ENCODE data around the gene NME1.
"Not testable (repeated sequence)": the region's sequence is repeated elsewhere in the genome, so short reads cannot be mapped to it uniquely, and the experiment has no call there.

NME1 gene

DNA sequence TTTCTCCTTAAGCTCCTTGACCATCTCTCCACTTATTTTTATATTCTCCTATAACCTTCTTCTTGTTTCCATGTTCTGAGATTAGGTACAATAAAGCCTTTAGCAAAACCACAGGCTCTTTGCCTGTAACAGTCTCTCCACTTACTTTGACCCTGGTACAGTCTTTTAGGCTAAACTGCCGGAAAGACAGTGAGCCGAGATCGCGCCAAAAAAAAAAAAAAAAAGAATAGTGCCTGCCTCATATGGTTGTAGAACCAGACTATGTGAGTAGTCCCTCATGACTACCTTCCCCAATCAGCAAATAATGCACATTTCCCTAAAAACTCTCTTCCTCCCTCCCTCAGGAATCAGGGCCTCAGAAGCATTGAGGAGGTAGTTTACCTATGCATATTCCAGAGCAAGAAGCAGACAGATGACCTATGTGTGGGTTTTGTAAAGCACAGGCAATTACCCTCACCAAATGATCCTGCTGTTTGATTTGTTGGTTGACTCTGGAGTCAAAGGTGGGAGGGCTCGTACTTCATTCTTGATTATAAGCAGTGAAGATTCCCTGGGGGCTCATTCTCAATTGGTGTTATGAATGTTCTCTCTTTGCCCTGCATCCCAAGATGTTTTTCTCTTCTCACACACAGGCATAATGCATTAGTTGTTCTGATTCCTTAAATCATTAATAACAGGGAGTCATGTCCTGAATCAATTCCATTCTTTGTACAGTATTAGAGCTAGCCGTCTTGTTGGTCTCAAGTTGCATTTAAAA is 8.9 kb upstream of the NME1 start:
- in situ Hi-C loops (cut with HindIII; ENCODE audit: low sequenced_read_pairs) = no loop called here

DNA sequence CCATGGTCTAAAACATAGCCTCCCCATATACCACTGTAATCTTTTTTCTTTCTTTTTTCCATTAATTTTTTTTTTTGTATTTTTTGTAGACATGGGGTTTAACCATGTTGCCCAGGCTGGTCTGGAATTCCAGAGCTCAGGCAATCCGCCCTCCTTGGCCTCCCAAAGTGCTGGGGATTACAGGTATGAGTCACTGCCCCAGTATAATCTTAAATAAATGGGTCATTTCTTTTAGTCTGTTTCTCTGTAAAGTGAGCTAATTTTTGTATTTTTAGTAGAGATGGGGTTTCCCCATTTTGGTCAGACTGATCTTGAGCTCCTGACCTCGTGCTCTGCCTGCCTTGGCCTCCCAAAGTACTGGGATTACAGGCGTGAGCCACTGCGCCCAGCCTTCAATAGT is 5.7 kb upstream of the NME1 start:
- in situ Hi-C loops (cut with HindIII; ENCODE audit: low sequenced_read_pairs) = no loop called here

DNA sequence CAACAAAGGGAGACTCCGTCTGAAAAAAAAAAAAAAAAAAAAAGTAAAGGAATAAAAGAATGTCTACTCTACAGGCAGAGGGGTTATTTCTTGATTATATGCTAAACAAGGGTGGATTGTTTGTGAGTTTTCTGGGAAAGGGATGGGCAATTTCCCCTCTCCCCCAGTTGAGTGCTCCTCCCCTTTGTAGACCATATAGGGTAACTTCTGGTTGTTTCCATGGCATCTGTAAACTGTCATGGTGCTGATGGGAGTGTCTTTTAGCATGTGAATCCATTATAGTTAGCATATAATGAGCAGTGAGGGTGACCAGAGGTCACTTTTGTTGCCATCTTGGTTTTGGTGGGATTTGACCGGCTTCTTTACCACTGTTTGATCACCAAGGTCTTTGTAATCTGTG is 4.2 kb upstream of the NME1 start:
- in situ Hi-C loops (cut with HindIII; ENCODE audit: low sequenced_read_pairs) = no loop called here

DNA sequence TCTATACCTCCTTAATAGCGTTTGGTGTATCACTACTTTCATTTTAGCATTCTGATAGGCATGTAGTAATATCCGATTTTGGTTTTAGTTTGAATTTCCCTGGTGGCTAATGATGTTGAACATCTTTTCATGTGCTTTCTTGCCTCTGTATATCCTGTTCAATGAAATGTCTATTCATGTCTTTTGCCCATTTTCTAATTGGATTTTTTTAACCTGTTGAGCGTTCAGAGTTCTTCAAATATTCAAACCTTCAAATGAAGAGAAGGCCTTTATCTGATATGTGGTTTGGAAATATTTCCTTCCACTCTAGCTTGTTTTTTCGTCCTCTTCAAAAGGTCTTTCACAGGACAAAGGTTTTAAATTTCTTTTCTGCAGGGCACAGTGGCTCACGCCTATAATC is 2.4 kb upstream of the NME1 start:
- in situ Hi-C loops (cut with HindIII; ENCODE audit: low sequenced_read_pairs) = no loop called here

DNA sequence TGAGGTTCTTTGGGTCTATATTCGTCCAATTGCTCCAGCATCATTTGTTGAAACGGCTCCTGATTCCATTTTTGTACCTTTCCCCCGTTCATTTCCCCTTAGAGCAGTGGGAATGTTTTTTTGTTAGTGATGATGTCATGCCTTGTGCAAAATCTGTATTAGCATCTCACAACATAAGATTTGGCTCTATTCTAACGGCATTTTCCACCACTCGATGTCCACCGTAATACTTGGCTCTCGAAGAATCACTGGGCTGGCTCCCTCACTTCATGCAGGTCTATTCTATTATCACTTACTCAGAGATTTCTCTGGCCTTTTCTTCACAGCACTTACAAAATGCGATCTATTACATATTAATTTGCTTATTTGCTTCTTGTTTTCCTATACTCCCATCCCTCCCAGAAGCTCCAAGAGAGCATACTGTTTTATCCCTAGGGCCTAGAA is 571 bp upstream of the NME1 start:
- in situ Hi-C loops (cut with HindIII; ENCODE audit: low sequenced_read_pairs) = no loop called here

DNA sequence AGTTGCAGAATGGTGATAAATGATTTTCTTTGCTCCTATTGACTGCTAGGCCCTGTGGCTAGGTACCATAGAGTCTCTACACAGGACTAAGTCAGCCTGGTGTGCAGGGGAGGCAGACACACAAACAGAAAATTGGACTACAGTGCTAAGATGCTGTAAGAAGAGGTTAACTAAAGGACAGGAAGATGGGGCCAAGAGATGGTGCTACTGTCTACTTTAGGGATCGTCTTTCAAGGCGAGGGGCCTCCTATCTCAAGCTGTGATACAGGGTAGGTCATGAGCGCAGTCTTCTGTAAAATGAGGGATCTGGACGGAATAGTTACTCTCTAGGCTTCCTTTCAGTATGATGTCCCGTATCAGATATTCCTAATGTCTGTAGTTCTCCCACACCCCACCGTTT is 817 bp downstream of the NME1 start:
- in situ Hi-C loops (cut with HindIII; ENCODE audit: low sequenced_read_pairs) = no loop called here

DNA sequence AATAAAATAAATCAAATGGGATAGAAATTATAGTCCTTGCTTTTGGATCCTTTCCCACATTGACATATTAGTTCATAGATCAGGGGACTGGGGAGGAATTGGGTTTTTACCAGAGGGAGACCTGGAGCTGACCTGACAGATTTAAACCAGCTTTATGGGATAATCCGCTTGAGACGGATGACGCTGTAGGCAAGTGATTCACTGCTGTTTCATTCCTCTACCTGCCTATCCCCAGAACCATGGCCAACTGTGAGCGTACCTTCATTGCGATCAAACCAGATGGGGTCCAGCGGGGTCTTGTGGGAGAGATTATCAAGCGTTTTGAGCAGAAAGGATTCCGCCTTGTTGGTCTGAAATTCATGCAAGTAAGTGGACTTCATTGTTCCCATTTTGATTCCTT is 2.1 kb downstream of the NME1 start:
- in situ Hi-C loops (cut with HindIII; ENCODE audit: low sequenced_read_pairs) = no loop called here

DNA sequence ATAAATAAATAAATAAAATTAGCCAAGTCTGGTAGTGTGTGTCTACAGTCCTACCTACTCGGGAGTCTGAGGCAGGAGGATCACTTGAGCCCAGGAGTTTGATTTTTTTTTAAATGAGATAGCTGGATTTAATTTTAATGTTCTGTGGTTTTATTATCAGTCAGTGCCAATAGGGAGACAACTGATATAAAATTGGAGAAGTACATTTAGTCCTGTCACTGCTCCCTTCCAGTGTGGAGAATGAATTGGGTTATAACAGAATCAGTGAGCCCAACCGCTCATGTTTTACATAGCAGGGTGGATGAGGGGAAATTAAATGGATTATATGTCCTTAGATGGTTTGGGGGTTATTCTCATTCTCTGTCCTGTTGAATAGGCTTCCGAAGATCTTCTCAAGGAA is 6.2 kb downstream of the NME1 start:
- in situ Hi-C loops (cut with HindIII; ENCODE audit: low sequenced_read_pairs) = no loop called here

DNA sequence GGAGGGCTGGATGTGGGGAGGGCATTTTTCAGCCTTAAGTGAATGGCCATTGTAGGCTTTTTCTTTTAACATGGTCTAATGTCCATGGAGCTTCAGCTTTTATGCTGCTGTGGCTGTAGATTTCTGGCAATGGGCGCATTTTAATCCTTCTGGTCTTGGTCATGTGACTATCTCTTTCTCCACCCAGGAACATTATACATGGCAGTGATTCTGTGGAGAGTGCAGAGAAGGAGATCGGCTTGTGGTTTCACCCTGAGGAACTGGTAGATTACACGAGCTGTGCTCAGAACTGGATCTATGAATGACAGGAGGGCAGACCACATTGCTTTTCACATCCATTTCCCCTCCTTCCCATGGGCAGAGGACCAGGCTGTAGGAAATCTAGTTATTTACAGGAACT is 8.2 kb downstream of the NME1 start:
- in situ Hi-C loops (cut with HindIII; ENCODE audit: low sequenced_read_pairs) = no loop called here

DNA sequence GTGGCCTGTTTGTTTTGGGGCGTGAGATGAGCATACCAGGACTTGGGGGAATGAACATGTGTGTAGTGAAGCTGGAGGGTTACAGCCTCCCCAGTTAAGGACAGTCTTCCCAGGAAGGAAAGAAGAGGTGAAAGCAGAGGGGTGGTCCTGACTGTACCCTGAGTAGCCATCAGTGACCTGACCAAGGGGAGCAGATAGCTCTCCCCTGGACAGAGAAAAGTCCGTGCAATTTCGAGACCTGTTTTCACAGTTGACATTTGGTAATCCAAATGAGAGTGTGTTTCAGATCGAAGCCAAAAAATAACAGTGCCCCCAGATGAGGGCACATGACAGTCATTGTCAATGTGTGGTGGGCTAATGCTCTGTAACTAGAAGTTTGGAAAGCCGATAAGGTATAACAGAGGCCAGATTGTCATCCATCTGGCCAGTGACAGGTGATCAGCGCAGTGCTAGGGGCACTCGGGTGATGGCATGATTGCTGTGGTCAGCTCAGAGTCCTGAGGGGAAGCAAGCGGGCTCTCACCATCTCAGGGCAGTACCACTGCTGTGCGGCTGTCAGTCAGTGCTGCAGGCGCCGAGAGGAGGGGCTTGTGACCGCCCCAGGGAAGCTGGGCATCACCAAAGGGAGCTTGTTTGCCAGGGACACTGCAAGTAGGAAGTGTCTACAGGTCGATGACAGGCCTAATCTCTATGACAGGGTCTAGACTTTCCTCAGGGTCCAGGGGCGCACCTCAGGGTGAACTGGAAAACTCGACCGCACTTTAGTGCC is 11.7 kb downstream of the NME1 start:
- in situ Hi-C loops (cut with HindIII; ENCODE audit: low sequenced_read_pairs) = no loop called here

DNA sequence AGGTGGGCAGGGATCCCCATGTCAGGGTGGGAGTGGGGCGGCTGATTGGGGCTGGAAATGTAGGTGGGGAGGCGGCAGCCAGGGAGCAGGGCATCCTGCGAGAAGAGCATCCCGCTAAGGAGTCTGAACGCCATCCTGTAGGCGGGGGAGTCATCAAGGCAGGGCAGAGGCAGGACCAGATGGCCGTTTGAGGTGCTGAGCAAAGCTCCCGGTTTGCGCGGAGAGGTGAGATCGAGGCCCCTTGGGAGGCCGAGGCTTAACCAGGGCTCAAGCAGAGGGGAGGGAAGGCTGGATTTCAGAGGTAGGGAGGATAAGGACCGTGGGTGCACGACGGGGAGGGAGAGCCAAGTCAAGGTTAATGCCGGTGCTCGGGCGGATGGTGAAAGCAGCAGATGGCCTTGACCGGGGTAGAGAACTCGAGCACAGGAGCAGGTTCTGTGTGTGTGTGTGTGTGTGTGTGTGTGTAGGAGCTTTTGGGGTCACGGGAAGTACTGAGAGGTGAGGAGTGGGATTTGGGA is 12.4 kb downstream of the NME1 start:
- in situ Hi-C loops (cut with HindIII; ENCODE audit: low sequenced_read_pairs) = no loop called here

DNA sequence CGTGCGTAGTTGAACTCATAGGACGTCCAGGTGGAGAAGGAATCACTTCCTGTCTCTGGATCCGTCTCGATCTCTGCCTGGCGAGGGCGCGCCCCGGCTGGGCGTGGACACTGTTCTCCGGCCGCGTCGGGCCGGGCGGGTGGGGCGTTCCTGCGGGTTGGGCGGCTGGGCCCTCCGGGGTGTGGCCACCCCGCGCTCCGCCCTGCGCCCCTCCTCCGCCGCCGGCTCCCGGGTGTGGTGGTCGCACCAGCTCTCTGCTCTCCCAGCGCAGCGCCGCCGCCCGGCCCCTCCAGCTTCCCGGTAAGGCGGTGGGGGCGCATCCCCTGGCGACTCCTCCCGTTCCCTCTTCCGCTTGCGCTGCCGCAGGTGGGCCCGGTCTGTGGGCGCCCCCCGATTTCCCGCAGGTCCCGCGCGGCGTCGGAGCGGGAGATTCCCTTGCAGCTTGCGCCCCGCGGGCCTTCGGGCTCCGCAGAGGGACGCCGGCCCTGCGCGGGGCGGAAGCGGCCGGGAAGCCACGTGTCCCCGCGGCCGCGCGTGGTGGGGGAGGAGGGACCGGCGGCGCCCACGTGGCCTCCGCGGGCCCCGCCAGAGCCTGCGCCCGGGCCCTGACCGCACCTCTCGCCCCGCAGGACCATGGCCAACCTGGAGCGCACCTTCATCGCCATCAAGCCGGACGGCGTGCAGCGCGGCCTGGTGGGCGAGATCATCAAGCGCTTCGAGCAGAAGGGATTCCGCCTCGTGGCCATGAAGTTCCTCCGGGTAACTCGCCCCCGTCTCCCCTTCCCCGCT is 13.0 kb downstream of the NME1 start, which contains the start of gene NME2:
TSS of gene NME2 (plus strand) at position 214 of the 789 bp plus-strand sequence. CDS start at position 634, 420 bp downstream.
- in situ Hi-C loops (cut with HindIII; ENCODE audit: low sequenced_read_pairs) = no loop called here

DNA sequence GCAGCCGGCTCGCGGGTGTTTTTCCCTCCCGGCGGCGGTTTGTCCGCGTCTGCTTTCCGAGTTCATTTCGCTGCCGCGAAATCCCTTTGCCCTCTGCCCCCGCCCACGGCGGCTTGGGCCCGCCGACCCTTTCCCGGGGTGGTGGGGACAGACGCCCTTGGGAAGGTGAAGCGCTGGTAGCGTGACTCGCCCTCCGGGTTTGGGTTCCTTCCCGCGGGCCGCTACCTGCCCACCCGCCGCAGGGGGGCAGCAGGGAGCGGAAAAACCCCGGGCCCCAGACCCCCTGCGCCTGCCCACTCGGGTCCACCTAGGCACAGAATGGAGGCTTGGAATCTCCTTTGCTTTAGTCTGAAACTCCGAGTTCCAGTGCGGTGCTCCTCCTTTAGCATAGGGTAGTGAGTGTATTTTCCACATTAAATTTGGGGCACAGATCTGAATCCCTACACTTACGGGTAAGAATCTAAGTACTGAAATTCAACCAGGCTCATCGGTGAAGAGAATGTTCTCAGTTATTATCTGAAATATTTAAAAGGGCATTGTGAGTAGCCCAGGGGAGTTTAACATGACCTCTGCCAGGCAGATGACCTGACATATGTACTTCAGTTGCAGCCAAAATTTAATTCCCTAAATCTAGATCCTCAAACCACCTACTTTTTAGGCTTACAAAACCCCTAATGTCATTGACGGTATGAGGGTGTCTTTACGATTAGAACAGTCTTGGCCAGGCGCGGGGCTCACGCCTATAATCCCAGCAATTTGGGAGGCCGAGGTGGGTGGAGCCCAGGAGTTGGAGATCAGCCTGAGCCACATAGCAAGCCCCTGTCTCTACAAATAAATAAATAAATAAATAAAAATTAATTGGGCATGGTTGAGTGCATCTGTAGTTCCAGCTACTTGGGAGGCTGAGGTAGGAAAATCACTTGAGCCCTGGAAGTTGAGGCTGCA is 13.9 kb downstream of the NME1 start:
- in situ Hi-C loops (cut with HindIII; ENCODE audit: low sequenced_read_pairs) = no loop called here

DNA sequence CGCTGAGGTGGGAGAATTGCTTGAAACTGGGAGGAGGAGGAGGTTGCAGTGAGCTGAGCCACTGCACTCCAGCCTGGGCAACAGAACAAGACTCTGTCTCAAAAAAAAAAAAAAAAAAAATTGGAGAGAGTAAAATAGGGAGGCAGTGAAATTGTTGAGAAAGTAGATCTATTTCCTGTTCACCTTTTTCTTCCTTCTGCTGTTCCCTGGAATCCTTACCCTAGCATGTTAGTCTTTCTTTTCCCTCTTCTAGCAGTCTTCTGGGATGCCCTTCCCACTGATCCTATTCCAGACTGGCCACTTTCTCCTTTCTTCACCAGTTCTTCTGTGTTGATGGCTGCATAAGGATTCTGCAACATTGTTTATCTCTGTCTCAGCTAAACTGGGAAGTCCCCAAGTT is 16.0 kb downstream of the NME1 start:
- in situ Hi-C loops (cut with HindIII; ENCODE audit: low sequenced_read_pairs) = no loop called here

DNA sequence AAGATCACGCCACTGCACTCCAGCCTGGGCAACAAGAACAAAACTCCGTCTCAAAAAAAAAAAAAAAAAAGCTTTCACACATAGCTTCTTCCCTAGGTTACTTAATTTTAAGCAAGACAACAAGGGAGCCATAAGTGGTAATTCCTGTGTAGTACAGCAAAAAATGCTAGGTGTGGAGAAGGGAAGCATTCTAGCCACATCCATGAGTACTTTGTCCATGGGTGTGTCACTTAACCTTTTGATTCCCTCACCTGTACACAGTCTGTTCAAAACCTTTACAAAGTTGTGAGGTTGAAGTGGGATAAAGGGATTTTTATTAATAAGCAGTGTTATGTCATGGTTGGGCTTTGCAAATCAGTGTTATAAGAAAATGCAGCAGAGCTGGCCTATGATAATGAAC is 17.4 kb downstream of the NME1 start:
- in situ Hi-C loops (cut with HindIII; ENCODE audit: low sequenced_read_pairs) = no loop called here

DNA sequence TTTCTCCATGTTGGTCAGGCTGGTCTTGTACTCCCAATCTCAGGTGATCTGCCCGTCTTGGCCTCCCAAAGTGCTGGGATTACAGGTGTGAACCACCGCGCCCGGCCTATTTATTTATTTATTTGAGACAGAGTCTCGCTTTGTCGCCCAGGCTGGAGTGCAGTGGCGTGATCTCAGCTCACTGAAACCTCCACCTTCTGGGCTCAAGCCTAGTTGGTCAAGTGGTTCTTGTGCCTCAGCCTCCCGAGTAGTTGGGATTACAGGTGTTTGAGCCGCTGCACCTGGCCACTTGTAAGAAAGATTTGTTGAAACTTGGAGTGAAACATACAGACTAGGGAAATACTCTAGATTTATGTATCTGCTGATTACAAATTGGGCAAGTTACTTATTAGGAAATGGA is 18.7 kb downstream of the NME1 start:
- in situ Hi-C loops (cut with HindIII; ENCODE audit: low sequenced_read_pairs) = not testable (repeated sequence)

DNA sequence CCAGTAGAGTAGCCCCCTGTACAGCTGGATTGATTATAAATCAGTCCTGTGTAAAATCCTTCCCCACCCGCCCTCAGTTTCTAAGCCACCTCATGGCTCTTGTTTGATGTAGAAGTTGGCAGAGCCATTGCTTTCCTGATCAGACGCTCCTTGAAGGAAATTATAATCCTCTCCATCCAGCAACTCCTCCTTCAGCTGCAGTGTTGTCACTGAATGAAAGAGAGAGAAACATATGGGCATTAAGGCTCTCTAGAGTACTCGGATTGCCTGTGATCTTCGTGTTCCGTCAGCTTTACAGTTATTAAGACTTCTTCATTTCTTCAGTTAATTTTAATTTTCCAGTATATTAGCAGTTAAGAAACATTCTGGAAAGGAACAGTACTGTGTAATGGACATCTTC is 27.1 kb downstream of the NME1 start:
- in situ Hi-C loops (cut with HindIII; ENCODE audit: low sequenced_read_pairs) = loop anchor here (25.0 kb wide), 1 partner anchor 143 kb away; no protein-coding TSS in a partner anchor

DNA sequence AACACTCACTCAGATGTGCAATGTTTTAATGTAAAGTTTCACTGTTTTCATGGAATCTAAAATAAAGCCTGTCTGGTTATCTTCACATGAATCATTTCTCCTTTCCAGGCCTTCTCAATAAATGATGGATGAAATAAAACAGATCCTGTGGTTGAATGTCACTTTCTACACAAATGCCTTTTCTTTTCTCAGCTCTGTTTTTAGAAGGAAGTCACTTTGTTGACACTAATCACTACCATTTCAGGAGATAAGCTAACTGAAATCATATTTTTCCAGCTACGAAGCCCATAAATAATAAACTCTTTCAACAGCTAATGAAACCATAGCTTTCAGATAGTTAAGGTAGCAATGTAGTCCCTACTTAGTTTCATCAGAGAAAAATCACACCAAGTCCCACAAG is 30.8 kb downstream of the NME1 start:
- in situ Hi-C loops (cut with HindIII; ENCODE audit: low sequenced_read_pairs) = loop anchor here (25.0 kb wide), 1 partner anchor 147 kb away; no protein-coding TSS in a partner anchor

DNA sequence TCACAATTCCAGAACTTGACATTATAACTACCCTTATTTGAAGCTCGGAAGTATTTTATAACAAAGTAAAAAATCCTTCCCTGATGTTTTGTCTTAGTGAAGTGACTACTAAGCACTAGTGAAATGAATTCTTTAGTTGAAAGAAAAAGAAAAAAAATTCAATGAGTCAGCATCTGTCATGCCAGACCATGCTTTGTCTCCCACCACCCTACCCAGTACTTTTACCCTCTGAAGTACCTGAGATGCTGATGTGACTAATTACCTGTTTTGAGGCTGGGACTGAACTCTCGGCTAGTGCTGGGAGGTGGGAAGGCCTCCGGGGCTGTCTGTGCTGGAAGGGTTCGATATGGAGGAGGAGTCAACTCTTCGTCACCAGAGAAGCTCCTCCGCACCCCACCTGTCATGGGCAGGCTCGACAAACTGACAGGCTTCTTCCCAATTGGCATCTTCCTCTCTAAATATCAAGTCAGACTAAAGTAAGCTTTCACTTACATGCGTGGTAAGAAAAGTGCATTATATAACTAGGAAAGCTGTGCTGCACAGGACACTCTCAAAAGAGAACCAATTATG is 32.5 kb downstream of the NME1 start:
- in situ Hi-C loops (cut with HindIII; ENCODE audit: low sequenced_read_pairs) = loop anchor here (25.0 kb wide), 1 partner anchor 149 kb away; no protein-coding TSS in a partner anchor
